Nucleus accumbens (tissue), 56 donors: ENCODE measurements around the gene SHROOM2.
A peak's percentile ranks its signal among the peaks of the same experiment; 100 is the strongest.

Source experiments
- DNase-seq, 56 donors: peaks; one replicate each; lab custom pipeline; 2025; lab: John Stamatoyannopoulos, UW

The SHROOM2 gene

GRCh38 chrX:9927698-9928482 is 141.7 kb downstream of the SHROOM2 start:
- peak in 44 of 56 donors; percentile 0 to 67 (median 18) for DNase-seq

GRCh38 chrX:9935436-9935835 is 149.2 kb downstream of the SHROOM2 start:
- DNase-seq, result no peak

- DNase-seq, result no peak
Observed at GRCh38 chrX:9937761-9938160, 151.5 kb downstream of the SHROOM2 start.

GRCh38 chrX:9938516-9938915 is 152.3 kb downstream of the SHROOM2 start:
- no peak for DNase-seq

- no peak for DNase-seq
Observed at GRCh38 chrX:9940421-9940820, 154.2 kb downstream of the SHROOM2 start.

GRCh38 chrX:9942086-9942485 is 155.9 kb downstream of the SHROOM2 start:
- no peak for DNase-seq

GRCh38 chrX:9943420-9943819 is 157.2 kb downstream of the SHROOM2 start:
- no peak for DNase-seq

GRCh38 chrX:9947131-9947794 is 161.0 kb downstream of the SHROOM2 start:
- peak in 5 of 56 donors; percentile 1 to 37 (median 5) for DNase-seq

- no peak for DNase-seq
Observed at GRCh38 chrX:9948406-9948805, 162.2 kb downstream of the SHROOM2 start.

GRCh38 chrX:9952300-9952699 is 166.1 kb downstream of the SHROOM2 start:
- DNase-seq, result no peak

- DNase-seq, result no peak
Observed at GRCh38 chrX:9953396-9953795, 167.2 kb downstream of the SHROOM2 start.

- no peak for DNase-seq
Observed at GRCh38 chrX:9955506-9955905, 169.3 kb downstream of the SHROOM2 start.

- DNase-seq, result no peak
Observed at GRCh38 chrX:9957743-9958142, 171.5 kb downstream of the SHROOM2 start.

- no peak for DNase-seq
Observed at GRCh38 chrX:9958183-9958582, 172.0 kb downstream of the SHROOM2 start.

GRCh38 chrX:9961750-9962149 is 175.5 kb downstream of the SHROOM2 start:
- no peak for DNase-seq

GRCh38 chrX:9966775-9967408 is 180.7 kb downstream of the SHROOM2 start, which contains the start of gene CLDN34:
CLDN34 (plus strand) TSS chrX:9967358; CDS start chrX:9967358, 0 bp downstream.
- DNase-seq, result no peak

- no peak for DNase-seq
Observed at GRCh38 chrX:9977635-9978034, 191.4 kb downstream of the SHROOM2 start.

GRCh38 chrX:9980401-9980800 is 194.2 kb downstream of the SHROOM2 start:
- DNase-seq, result no peak

- no peak for DNase-seq
Observed at GRCh38 chrX:9980927-9981326, 194.7 kb downstream of the SHROOM2 start.

- DNase-seq, result peak in 2 of 56 donors; percentile 1 to 13
Observed at GRCh38 chrX:9983441-9983840, 197.2 kb downstream of the SHROOM2 start.

GRCh38 chrX:9983846-9984245 is 197.6 kb downstream of the SHROOM2 start:
- DNase-seq, result peak in 6 of 56 donors; percentile 0 to 23 (median 8)
